SK-N-DZ (cell line): ENCODE results near the gene JAKMIP2. TPM values are rescaled to one million over a fixed set of nuclear protein-coding genes. Genes with fewer than 3 reads are reported as not detected.
"Not testable (repeated sequence)": the region's sequence is repeated elsewhere in the genome, so short reads cannot be mapped to it uniquely, and the experiment has no call there.

ENCODE experiments used
- DNase-seq: peaks from one replicate; pipeline ENCODE4 v3.0.0-alpha.2; 2015; ENCODE audit warnings: low spot score
- polyA plus RNA-seq, 2 experiments: library from polyadenylated mRNA; depleted of rRNA; stranded (reverse); fragments of >200 nt; gene quantifications; 2 replicates each; pipeline ENCODE4 v1.2.3, GENCODE V29; 2014

JAKMIP2 gene
- polyA plus RNA-seq (2014; cell fraction: cytosol; rRNA removed) = 13.7 and 15.7 TPM in 2 replicates
- 12.5 and 13.2 TPM in 2 replicates for polyA plus RNA-seq (2014; cell fraction: nucleus; rRNA removed)

GRCh38 chr5:147782110-147783028 is at the start of gene JAKMIP2:
Gene JAKMIP2, minus strand, starts transcription at chr5:147782728. Its CDS starts 110,922 bp downstream, at chr5:147671806.
- peak; percentile 99 for DNase-seq

- DNase-seq = no peak
Observed at GRCh38 chr5:147831465-147831864, 48.9 kb upstream of the JAKMIP2 start, which contains the start of gene SPINK1. Gene SPINK1, minus strand, starts transcription at chr5:147831671. Its CDS starts 94 bp downstream, at chr5:147831577.

- no peak for DNase-seq
Observed at GRCh38 chr5:147830035-147830434, 47.5 kb upstream of the JAKMIP2 start.

GRCh38 chr5:147827017-147827416 is 44.5 kb upstream of the JAKMIP2 start:
- not testable (repeated sequence) for DNase-seq

- DNase-seq = no peak
Observed at GRCh38 chr5:147826361-147826760, 43.8 kb upstream of the JAKMIP2 start.

- peak; percentile 76 for DNase-seq
Observed at GRCh38 chr5:147822686-147823491, 40.4 kb upstream of the JAKMIP2 start.

- not testable (repeated sequence) for DNase-seq
Observed at GRCh38 chr5:147822222-147822621, 39.7 kb upstream of the JAKMIP2 start.

- DNase-seq = no peak
Observed at GRCh38 chr5:147821766-147822165, 39.2 kb upstream of the JAKMIP2 start.

GRCh38 chr5:147819261-147819770 is 36.8 kb upstream of the JAKMIP2 start:
- no peak for DNase-seq

- DNase-seq = no peak
Observed at GRCh38 chr5:147818290-147818689, 35.8 kb upstream of the JAKMIP2 start.

- no peak for DNase-seq
Observed at GRCh38 chr5:147813696-147814095, 31.2 kb upstream of the JAKMIP2 start.

GRCh38 chr5:147809830-147810666 is 27.5 kb upstream of the JAKMIP2 start:
- DNase-seq = no peak

GRCh38 chr5:147805030-147805454 is 22.5 kb upstream of the JAKMIP2 start:
- DNase-seq = no peak

- DNase-seq = no peak
Observed at GRCh38 chr5:147804334-147804733, 21.8 kb upstream of the JAKMIP2 start.

- DNase-seq = no peak
Observed at GRCh38 chr5:147803926-147804325, 21.4 kb upstream of the JAKMIP2 start.

- peak; percentile 55 for DNase-seq
Observed at GRCh38 chr5:147803161-147803560, 20.6 kb upstream of the JAKMIP2 start.

GRCh38 chr5:147801461-147801860 is 18.9 kb upstream of the JAKMIP2 start:
- DNase-seq = no peak

GRCh38 chr5:147800491-147800890 is 18.0 kb upstream of the JAKMIP2 start:
- DNase-seq = no peak

GRCh38 chr5:147796556-147797308 is 14.2 kb upstream of the JAKMIP2 start:
- DNase-seq = no peak

GRCh38 chr5:147791181-147791580 is 8.7 kb upstream of the JAKMIP2 start:
- no peak for DNase-seq
